H1 (cell line): Measurements from ENCODE around the gene CBX4. TPM values are rescaled to one million over a fixed set of nuclear protein-coding genes. Genes with fewer than 3 reads are reported as not detected.
A peak's percentile ranks its signal among the peaks of the same experiment; 100 is the strongest.

ENCODE experiments used
- CTCF ChIA-PET: fragments of 300-600 bp; sonication (Branson Sonifier 250); formaldehyde crosslinking; loops from one replicate; lab custom pipeline; 2021; ENCODE audit not compliant: partially characterized antibody; lab: Charles Lee
- POLR2A ChIA-PET: fragments of 300-600 bp; sonication (Branson Sonifier 250); formaldehyde crosslinking; loops from one replicate; lab custom pipeline; 2021; ENCODE audit warnings: inconsistent platforms; ENCODE audit not compliant: partially characterized antibody; lab: Charles Lee
- DNase-seq, 2 experiments: peaks; one replicate each; pipeline versions ENCODE4 v3.0.0 to v3.0.0-alpha.2; 2010 to 2022; ENCODE audit warnings: low spot score in 2 of 2, low read depth in 1 of 2, mixed read lengths in 1 of 2
- FAIRE-seq: peaks from 2 replicates; lab custom pipeline; 2011; peaks lifted over from hg19 to GRCh38; lab: Jason Lieb, UNC
- H2AFZ ChIP-seq: 2 replicates; pipeline ENCODE4 v1.8.1; 2012; ENCODE audit warnings: low read length, inconsistent platforms
- H2AK5ac ChIP-seq: 2 replicates; pipeline ENCODE4 v1.6.1; 2013; ENCODE audit warnings: low read depth, low read length
- H2BK120ac ChIP-seq: replicated peaks from 2 replicates; pipeline ENCODE3; 2013; ENCODE audit warnings: low read depth, low read length, inconsistent platforms
- H2BK12ac ChIP-seq: 2 replicates; pipeline ENCODE4 v1.6.1; 2013; ENCODE audit warnings: low read depth, low read length
- H2BK15ac ChIP-seq: 2 replicates; pipeline ENCODE4 v1.6.1; 2013; ENCODE audit warnings: low read length
- H2BK20ac ChIP-seq: 2 replicates; pipeline ENCODE4 v1.6.1; 2013; ENCODE audit warnings: low read length
- H2BK5ac ChIP-seq: 2 replicates; pipeline ENCODE4 v1.6.1; 2013; ENCODE audit warnings: low read depth, low read length
- H3K14ac ChIP-seq: 2 replicates; pipeline ENCODE4 v1.6.1; 2013; ENCODE audit warnings: inconsistent platforms; ENCODE audit not compliant: insufficient read length
- H3K18ac ChIP-seq: 2 replicates; pipeline ENCODE4 v1.6.1; 2013; ENCODE audit warnings: low read length; ENCODE audit errors: extremely low read depth
- H3K23ac ChIP-seq: 2 replicates; pipeline ENCODE4 v1.6.1; 2013; ENCODE audit warnings: inconsistent platforms; ENCODE audit not compliant: insufficient read length
- H3K23me2 ChIP-seq: 2 replicates; pipeline ENCODE4 v1.6.1; 2013; ENCODE audit warnings: low read depth, low read length
- H3K27ac ChIP-seq: 2 replicates; pipeline ENCODE4 v1.6.1; 2011; ENCODE audit warnings: low read depth, low read length, inconsistent platforms
- H3K27me3 ChIP-seq, 4 experiments: replicated peaks in 1 of 4; 1 replicate in 1 of 4; 2 replicates in 3 of 4; pipeline versions ENCODE4 v1.6.1 to v1.8.1; 2011 to 2013; ENCODE audit warnings: low read length in 3 of 4, mild to moderate bottlenecking in 3 of 4, inconsistent platforms in 2 of 4, mixed read lengths in 2 of 4, moderate library complexity in 1 of 4; ENCODE audit not compliant: control insufficient read depth in 3 of 4, insufficient read depth in 3 of 4; ENCODE audit errors: extremely low read depth in 1 of 4
- H3K36me3 ChIP-seq, 4 experiments: 2 replicates each; pipeline versions ENCODE4 v1.6.1 to v1.8.1; 2011 to 2013; ENCODE audit warnings: mild to moderate bottlenecking in 4 of 4, low read length in 3 of 4, moderate library complexity in 2 of 4, control low read depth in 1 of 4, inconsistent platforms in 1 of 4; ENCODE audit not compliant: insufficient read depth in 4 of 4, control insufficient read depth in 2 of 4
- H3K4ac ChIP-seq: replicated peaks from 2 replicates; pipeline ENCODE3; 2013; ENCODE audit warnings: low read length, low read depth, mixed read lengths, inconsistent platforms; ENCODE audit not compliant: insufficient read length
- H3K4me1 ChIP-seq, 4 experiments: replicated peaks in 1 of 4; 1 replicate in 1 of 4; 2 replicates in 3 of 4; pipeline versions ENCODE4 v1.6.1 to v1.8.1; 2011 to 2013; ENCODE audit warnings: low read length in 3 of 4, inconsistent platforms in 2 of 4, mixed read lengths in 1 of 4; ENCODE audit not compliant: insufficient read depth in 4 of 4, control insufficient read depth in 3 of 4
- H3K4me2 ChIP-seq, 2 experiments: 2 replicates each; pipeline versions ENCODE4 v1.6.1 to v1.8.1; 2011 to 2013; ENCODE audit warnings: low read depth in 2 of 2, low read length in 2 of 2, control low read depth in 1 of 2, inconsistent platforms in 1 of 2, mild to moderate bottlenecking in 1 of 2; ENCODE audit not compliant: insufficient read depth in 1 of 2
- H3K4me3 ChIP-seq, 4 experiments: fragments of 200-600, 300-600 bp in 1 of 4; sonication (generic), shearing (Covaris generic), sonication (Bioruptor Twin) in 1 of 4; 2 replicates each; pipeline versions ENCODE4 v1.5.1 to v1.8.1; 2011 to 2016; ENCODE audit warnings: low read length in 4 of 4, low read depth in 3 of 4, control low read depth in 2 of 4, inconsistent platforms in 2 of 4, mild to moderate bottlenecking in 2 of 4, mixed read lengths in 1 of 4, moderate library complexity in 1 of 4; ENCODE audit not compliant: insufficient read depth in 2 of 4; ENCODE audit errors: extremely low read depth in 1 of 4
- H3K56ac ChIP-seq: replicated peaks from 2 replicates; pipeline ENCODE3; 2013; ENCODE audit warnings: low read depth, mild to moderate bottlenecking, mixed read lengths, low read length, inconsistent platforms; ENCODE audit not compliant: insufficient read length
- H3K79me1 ChIP-seq: 2 replicates; pipeline ENCODE4 v1.6.1; 2013; ENCODE audit warnings: low read depth, low read length, control low read depth
- H3K79me2 ChIP-seq, 2 experiments: 2 replicates each; pipeline versions ENCODE4 v1.6.1 to v1.8.1; 2012 to 2013; ENCODE audit warnings: low read length in 2 of 2, mild to moderate bottlenecking in 2 of 2, inconsistent platforms in 1 of 2; ENCODE audit not compliant: insufficient read depth in 2 of 2, control insufficient read depth in 1 of 2
- H3K9ac ChIP-seq, 4 experiments: replicated peaks in 1 of 4; 1 replicate in 1 of 4; 2 replicates in 3 of 4; pipeline versions ENCODE4 v1.6.1 to v1.8.1; 2011 to 2013; ENCODE audit warnings: low read depth in 3 of 4, low read length in 3 of 4, control low read depth in 2 of 4, mild to moderate bottlenecking in 2 of 4, moderate library complexity in 2 of 4, inconsistent platforms in 1 of 4; ENCODE audit errors: extremely low read depth in 1 of 4
- H3K9me3 ChIP-seq, 2 experiments: 2 replicates each; pipeline versions ENCODE4 v1.6.1 to v1.8.1; 2012 to 2013; ENCODE audit warnings: mild to moderate bottlenecking in 2 of 2, moderate library complexity in 2 of 2, control low read depth in 1 of 2, inconsistent platforms in 1 of 2, low read depth in 1 of 2, low read length in 1 of 2, mixed read lengths in 1 of 2; ENCODE audit not compliant: insufficient read depth in 2 of 2
- H4K20me1 ChIP-seq, 2 experiments: replicated peaks in 1 of 2; 2 replicates each; pipeline versions ENCODE3 to v1.8.1; 2011 to 2013; ENCODE audit warnings: inconsistent platforms in 2 of 2, low read length in 2 of 2, mild to moderate bottlenecking in 1 of 2; ENCODE audit not compliant: insufficient read depth in 2 of 2, control insufficient read depth in 1 of 2
- H4K5ac ChIP-seq: 2 replicates; pipeline ENCODE4 v1.6.1; 2013; ENCODE audit warnings: low read length, low read depth, mixed read lengths, inconsistent platforms; ENCODE audit not compliant: insufficient read length
- H4K8ac ChIP-seq: 2 replicates; pipeline ENCODE4 v1.8.0; 2013; ENCODE audit warnings: mild to moderate bottlenecking, moderate library complexity, low read length, inconsistent platforms; ENCODE audit not compliant: insufficient read depth; ENCODE audit errors: extremely low read depth
- H4K91ac ChIP-seq: replicated peaks from 2 replicates; pipeline ENCODE3; 2013; ENCODE audit warnings: low read length, mixed read lengths, inconsistent platforms; ENCODE audit not compliant: insufficient read length
- ATF3 ChIP-seq: IDR thresholded peaks from 2 replicates; pipeline ENCODE4 v1.6.1; 2011; ENCODE audit warnings: low read depth, mild to moderate bottlenecking, low read length; ENCODE audit not compliant: insufficient read depth
- E2F6 ChIP-seq: IDR thresholded peaks from 2 replicates; pipeline ENCODE4 v1.6.1; 2012; ENCODE audit warnings: inconsistent platforms
- EP300 ChIP-seq, 2 experiments: IDR thresholded peaks; 1 replicate in 1 of 2; 2 replicates in 1 of 2; pipeline ENCODE4 v1.6.1; 2011 to 2012; ENCODE audit warnings: low read depth in 2 of 2, low read length in 2 of 2, mild to moderate bottlenecking in 2 of 2, borderline replicate concordance in 1 of 2, inconsistent platforms in 1 of 2, moderate library complexity in 1 of 2
- HDAC6 ChIP-seq: IDR thresholded peaks from one replicate; pipeline ENCODE4 v1.7.1; 2012; ENCODE audit warnings: low read depth, mild to moderate bottlenecking, inconsistent platforms, low read length, moderate library complexity
- RNF2 ChIP-seq: fragments of 200-900, 300-1000 bp; sonication (generic); IDR thresholded peaks from 2 replicates; pipeline ENCODE4 v1.7.1; 2016; ENCODE audit warnings: borderline replicate concordance, low read depth, mild to moderate bottlenecking, antibody characterized with exemption, low read length; ENCODE audit not compliant: poor library complexity, severe bottlenecking; ENCODE audit errors: missing control alignments
- SP4 ChIP-seq: IDR thresholded peaks from 2 replicates; pipeline ENCODE4 v1.6.1; 2012; ENCODE audit warnings: low read length, inconsistent platforms
- SUZ12 ChIP-seq: fragments of 200-600 bp; sonication (generic); IDR thresholded peaks from 2 replicates; pipeline ENCODE4 v1.6.1; 2012; ENCODE audit warnings: mild to moderate bottlenecking, inconsistent platforms, low read length, moderate library complexity, mixed read lengths
- USF2 ChIP-seq: IDR thresholded peaks from 2 replicates; pipeline ENCODE4 v1.6.1; 2011; ENCODE audit warnings: low read length, improper control_type of control experiment
- WGBS, 2 experiments: shearing (Covaris generic) in 1 of 2; methylation state at CpG; one replicate each; pipeline versions ENCODE4 v1.1.6 to v1.1.7; 2013 to 2015; ENCODE audit warnings: low lambda C conversion rate in 2 of 2, mixed read lengths in 2 of 2, inconsistent platforms in 1 of 2, low coverage in 1 of 2, missing lambda C conversion rate in 1 of 2; ENCODE audit not compliant: insufficient replicate concordance in 2 of 2, insufficient coverage in 1 of 2, insufficient read length in 1 of 2; ENCODE audit errors: extremely low coverage in 1 of 2, missing lambda C conversion rate in 1 of 2; 5-methylcytosine and 5-hydroxymethylcytosine counted together
- polyA plus RNA-seq, 7 experiments: library from polyadenylated mRNA; depleted of rRNA in 3 of 7; stranded (reverse) in 5 of 7; unstranded in 2 of 7; fragments of >200 nt in 5 of 7; fragments of 200-250 nt in 2 of 7; gene quantifications; 1 replicate in 5 of 7; 2 replicates in 1 of 7; 4 replicates in 1 of 7; pipeline versions ENCODE4 v1.2.1 to v1.2.3, GENCODE V29; 2011 to 2013; ENCODE audit warnings: missing spikeins in 2 of 7, mixed read lengths in 2 of 7
- total RNA-seq: library from RNA; stranded (reverse); fragmentation: NEBNext Ultra II Directional; extraction: Animal tissue kit (Norgen Biotek cat#: 25700); gene quantifications from 2 replicates; pipeline ENCODE4 v1.2.1, GENCODE V29; 2021

The CBX4 gene
- total and polyA plus RNA-seq, 2 of the 8 experiments (the other 6 are each of a cell fraction or from before 2014, with no cell fraction given), result 1.8 to 4.0 TPM

GRCh38 chr17:79837888-79838521 is 1.2 kb downstream of the CBX4 start:
- H3K4me2 ChIP-seq, result peak overlapping the region; percentile 75 to 88
- H2BK5ac ChIP-seq, result no peak overlapping the region
- H3K23me2 ChIP-seq, result peaks cover 13% of the 10 kb centered on the region; the same call in 1 of the 2 replicates
- H3K14ac ChIP-seq, result no peak overlapping the region
- H3K36me3 ChIP-seq, result peaks cover 0 to 16% (median 0%) of the 10 kb centered on the region in 4 experiments; a peak in 1 of 8 replicates
- H3K4me1 ChIP-seq, result peaks cover 6 to 51% (median 43%) of the 10 kb centered on the region in 4 experiments
- H3K79me1 ChIP-seq, result no peaks in the 10 kb centered on the region
- no peaks in the 10 kb centered on the region for H3K79me2 ChIP-seq
- no peak overlapping the region for H3K56ac ChIP-seq
- FAIRE-seq, result no peak
- H3K27ac ChIP-seq, result no peak overlapping the region
- H4K20me1 ChIP-seq, result peaks cover 13 to 19% of the 10 kb centered on the region in 2 experiments
- no peak overlapping the region for H4K91ac ChIP-seq
- no peak for DNase-seq
- H3K9ac ChIP-seq, result peak overlapping the region in 1 of 4 experiments; percentile 3; a peak in 1 of 7 replicates
- H2AFZ ChIP-seq, result no peak overlapping the region
- H2BK120ac ChIP-seq, result no peak overlapping the region
- peaks cover 61 to 87% (median 83%) of the 10 kb centered on the region in 4 experiments for H3K27me3 ChIP-seq
- ChIA-PET POLR2A (interaction anchor here (0.6 to 15.2 kb wide), 16 partner anchors 13 to 162 kb away, joined by 3 to 374 read pairs (median 3); partner anchors contain the start of gene CBX8), CTCF (interaction anchor here (0.7 to 24.7 kb wide), 13 partner anchors 11 to 448 kb away, joined by 3 to 576 read pairs (median 5); partner anchors contain the start of gene CBX8)
- no peak overlapping the region for H4K8ac ChIP-seq
- no peak overlapping the region for H3K4ac ChIP-seq
- no peak overlapping the region for H4K5ac ChIP-seq
- H3K9me3 ChIP-seq, result peaks cover 0 to 8% of the 10 kb centered on the region in 2 experiments; a peak in 2 of 4 replicates
- H3K4me3 ChIP-seq, result peak overlapping the region; percentile 43 to 63 (median 60)
- H2BK15ac ChIP-seq, result no peak overlapping the region; the same call in 1 of the 2 replicates
- WGBS, 2 experiments, result 2% methylated on average over 27 of the region's 30 CpGs; no CpG with 5 or more reads in 1 of the 2 experiments
- H2AK5ac ChIP-seq, result no peak overlapping the region
- H3K23ac ChIP-seq, result no peak overlapping the region
- no peak overlapping the region for H2BK20ac ChIP-seq
- 0 out of 2 replicates have a peak overlapping the region, but pooled peaks have one; percentile 17 for H2BK12ac ChIP-seq
- peak overlapping the region; percentile 71 for H3K18ac ChIP-seq
- TF ChIP-seq E2F6 (no peak), SP4 (no peak), HDAC6 (no peak), ATF3 (no peak), RNF2 (peak; percentile 28), SUZ12 (no peak; the same call in none of the 2 replicates), USF2 (no peak), EP300 (IDR thresholded peaks at IDR 0.05; ENCODE audit: borderline replicate concordance in 1 of 2, low read depth in 2 of 2, low read length in 2 of 2) (no peak)
